HL-60/S4 treated with phorbol 12-myristate 13-acetate at 8.2 ng/mL for 4 days and 3 days (cell line): ENCODE data around the gene EPOP.
"Not testable (repeated sequence)": the region's sequence is repeated elsewhere in the genome, so short reads cannot be mapped to it uniquely, and the experiment has no call there.

Experiments
- in situ Hi-C: fragments of 300-500 bp; cut with MboI; formaldehyde crosslinking; loops from 2 replicates; pipeline ENCODE4 v1.15.0; 2022; ENCODE audit warnings: low sequenced_read_pairs

The EPOP gene

DNA sequence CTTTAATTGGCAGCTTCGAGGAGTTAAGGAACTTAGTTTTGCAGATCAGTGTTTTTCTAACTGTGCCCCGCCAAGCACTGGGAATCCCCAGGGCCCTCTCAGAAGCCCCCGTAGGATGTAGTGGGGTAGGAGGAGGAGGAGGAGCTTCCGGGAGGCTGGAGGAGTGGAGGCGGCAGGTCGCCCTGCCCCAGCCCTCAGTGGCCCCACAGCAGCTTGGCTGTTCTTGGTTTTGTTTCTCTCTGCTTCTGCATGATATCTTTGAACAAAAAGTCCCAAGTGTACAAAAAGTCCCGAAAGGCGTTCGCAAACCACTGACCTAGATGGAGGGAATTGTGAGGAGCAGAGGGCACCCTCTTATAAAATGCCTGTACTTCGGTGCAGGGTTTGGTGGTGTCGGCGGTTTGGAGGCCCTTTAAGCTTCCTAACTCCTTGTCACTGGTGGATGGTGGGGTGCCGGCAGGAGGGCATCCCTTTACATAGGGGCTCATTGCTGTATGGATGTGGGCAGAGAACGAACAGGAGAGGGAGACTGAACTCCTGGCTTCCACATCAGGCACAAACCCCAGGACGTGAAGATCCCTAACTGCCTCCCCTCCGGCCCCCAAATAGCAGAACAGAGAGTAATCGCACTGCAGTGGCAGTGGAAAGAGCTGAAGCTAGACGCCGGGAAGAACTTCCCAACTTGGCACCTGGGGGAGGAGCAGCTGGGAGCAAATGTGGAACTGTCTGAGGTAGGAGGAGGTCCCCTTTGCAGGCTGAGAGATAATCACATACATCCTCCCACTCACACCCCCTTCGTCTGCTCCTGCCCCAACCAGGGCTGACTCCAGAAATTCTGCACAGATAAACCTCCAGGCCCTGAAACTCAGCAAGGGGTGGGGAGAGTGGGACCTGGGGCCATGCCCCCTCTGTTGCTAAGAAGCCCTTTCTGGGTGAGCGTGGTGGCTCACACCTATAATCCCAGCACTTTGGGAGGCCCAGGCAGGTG lies 20.1 kb downstream of the EPOP start:
- in situ Hi-C loops, result no loop called here

DNA sequence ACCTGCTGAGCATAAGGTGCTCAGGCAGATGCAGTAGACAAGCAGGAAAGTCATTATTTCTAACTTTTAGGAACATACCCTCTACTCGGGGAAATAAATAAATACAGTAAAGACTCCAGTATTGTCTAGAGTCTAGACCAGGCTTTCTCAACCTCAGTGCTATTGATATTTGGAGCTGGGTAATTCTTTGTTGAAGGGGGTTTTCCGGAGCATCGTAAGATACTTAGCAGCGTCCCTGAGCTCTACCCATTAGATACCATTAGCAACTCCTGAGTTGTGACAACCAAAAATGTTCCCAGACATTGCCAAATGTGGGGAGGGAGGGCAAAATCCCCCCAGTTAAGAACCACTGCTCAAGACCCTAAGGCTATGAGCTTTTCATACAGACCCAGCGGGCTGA lies 21.1 kb downstream of the EPOP start:
- in situ Hi-C loops, result no loop called here

DNA sequence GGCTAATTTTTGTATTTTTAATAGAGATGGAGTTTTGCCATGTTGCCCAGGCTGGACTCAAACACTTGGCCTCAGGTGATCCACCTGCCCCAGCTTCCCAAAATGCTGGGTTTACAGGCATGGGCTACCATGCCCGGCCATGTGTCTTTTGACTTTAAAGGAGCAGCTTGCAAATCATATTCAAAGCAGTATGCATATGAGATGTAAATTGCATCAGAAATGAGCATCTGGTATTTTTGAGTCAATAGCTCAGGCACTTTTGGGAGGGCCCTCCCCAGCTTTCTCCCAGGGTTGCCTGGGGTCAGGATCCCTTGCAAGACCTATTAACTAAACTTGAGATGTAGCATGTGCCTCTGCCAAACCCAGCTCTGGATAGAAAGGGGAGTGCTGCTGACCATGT lies 21.5 kb downstream of the EPOP start:
- in situ Hi-C loops, result no loop called here

DNA sequence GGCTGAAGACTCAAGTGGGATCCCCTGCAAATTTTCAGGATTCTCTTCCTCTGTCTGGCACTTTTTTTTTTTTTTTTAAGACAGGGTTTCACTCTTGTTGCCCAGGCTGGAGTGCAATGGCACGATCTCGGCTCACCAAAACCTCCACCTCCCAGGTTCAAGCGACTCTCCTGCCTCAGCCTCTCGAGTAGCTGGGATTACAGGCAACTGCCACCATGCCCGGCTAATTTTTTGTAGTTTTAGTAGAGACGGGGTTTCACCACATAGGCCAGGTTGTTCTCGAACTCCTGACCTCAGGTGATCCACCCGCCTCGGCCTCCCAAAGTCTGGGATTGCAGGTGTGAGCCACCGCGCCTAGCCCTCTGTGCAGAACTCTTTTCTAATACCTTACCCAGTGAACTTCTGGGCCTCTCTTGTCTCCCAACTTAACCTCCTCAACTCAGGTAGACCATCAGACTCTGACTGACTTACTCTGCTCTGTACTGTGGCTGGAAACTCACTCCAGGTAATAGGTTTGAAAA lies 24.0 kb downstream of the EPOP start:
- in situ Hi-C loops, result not testable (repeated sequence)

DNA sequence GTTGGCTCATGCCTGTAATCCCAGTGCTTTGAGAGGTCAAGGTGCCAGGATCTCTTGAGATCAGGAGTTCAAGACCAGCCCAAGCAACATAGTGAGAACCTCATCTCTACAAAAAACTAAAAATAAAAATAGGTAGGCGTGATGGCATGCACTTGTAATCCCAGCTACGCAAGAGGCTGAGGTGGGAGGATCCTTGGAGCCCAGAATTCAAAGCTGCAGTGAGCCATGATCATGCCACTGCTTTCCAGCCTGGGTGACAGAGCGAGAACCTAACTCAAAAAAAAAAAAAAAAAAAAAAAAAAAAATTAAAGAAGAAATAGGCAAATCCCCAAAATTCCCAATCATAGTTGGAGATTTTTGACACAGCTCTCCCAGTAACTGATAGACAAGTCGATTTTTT lies 36.8 kb downstream of the EPOP start:
- in situ Hi-C loops, result no loop called here

DNA sequence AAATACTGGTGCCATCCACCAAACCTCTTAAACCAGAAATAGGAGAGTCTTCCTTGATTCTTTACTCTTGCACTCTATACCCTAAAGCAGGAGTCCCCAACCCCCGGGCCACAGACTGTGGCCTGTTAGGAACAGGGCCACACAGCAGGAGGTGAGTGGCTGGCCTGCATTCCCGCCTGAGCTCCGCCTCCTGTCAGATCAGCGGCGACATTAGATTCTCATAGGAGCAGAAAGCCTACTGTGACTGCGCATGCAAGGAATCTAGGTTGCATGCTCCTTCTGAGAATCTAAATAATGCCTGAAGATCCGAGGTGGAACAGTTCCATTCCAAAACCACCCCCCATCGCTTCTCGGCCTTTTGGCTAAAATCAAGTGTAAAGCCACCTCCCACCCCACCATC lies 38.7 kb downstream of the EPOP start:
- in situ Hi-C loops, result no loop called here

DNA sequence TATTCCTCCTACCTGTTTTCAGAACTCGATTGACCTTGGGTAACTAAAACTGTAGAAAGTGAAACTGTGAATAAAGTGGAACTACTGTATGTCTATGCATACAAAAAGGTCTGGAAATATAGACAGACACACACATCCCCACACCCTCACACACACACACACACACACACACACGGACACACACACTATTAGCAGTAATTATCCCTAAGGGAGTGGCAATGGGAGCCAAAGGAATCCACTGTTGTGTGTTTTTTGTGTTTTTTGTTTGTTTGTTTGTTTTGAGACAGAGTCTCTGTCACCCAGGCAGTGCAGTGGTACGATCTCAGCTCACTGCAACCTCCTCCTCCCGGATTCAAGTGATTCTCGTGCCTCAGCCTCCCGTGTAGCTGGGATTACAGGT lies 42.4 kb downstream of the EPOP start:
- in situ Hi-C loops, result no loop called here

DNA sequence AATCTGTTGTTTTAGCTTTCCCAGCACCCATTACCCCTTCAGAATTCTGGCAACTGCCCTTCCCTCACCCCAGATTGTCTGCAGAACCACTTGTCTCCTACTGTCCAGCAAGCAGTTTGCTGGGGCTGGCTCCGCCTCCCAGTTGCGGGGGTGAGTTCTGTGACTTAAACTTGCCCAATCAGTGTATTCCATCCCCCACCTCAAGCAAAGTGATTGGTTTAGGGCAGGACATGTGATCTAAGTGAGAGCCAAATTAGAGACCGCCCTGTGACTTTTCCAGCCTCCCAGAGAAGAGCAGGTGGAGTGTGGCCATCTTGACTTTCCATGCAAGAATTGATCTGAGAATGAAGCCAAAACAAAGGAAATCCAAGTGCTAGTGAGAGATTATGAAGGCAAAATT lies 46.3 kb downstream of the EPOP start:
- in situ Hi-C loops, result no loop called here

DNA sequence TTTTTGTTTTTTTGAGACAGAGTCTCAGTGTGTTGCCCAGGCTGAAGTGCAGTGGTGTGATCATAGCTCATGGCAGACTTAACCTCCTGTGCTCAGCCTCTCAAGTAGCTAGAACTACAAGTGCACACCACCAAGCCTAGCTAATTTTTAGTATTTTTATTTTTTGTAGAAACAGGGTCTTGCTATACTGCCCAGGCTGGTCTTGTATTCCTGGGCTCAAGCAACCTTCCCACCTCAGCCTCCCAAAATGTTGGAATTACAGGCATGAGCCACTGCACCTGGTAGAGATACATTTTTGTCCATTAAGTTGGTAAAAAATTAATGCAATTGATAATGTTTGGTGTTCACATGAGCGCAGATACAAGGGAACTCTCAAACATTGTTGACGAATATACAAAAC lies 46.8 kb downstream of the EPOP start:
- in situ Hi-C loops, result no loop called here

DNA sequence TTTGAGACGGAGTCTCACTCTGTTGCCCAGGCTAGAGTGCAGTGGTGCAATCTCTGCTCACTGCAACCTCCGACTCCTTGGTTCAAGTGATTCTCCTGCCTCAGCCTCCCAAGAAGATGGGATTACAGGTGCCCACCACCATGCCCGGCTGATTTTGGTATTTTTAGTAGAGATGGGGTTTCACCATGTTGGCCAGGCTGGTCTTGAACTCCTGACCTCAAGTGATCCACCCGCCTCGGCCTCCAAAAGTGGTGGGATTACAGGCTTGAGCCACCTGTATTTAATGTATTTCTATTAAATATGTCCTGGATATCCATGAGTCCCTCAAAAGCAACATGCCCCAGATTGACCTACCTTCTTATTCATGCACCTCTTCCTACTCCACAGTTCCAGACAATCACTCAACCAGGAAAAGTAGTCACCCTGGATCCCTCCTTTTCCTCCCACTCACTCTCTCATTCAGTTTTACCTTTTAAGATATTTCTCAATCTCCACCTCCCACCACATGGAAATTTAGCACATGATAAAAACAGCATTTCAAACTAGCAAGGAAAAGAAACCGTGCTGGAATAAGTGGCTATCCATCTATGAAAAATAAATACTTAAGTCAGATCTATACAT lies 48.0 kb downstream of the EPOP start:
- in situ Hi-C loops, result not testable (repeated sequence)

DNA sequence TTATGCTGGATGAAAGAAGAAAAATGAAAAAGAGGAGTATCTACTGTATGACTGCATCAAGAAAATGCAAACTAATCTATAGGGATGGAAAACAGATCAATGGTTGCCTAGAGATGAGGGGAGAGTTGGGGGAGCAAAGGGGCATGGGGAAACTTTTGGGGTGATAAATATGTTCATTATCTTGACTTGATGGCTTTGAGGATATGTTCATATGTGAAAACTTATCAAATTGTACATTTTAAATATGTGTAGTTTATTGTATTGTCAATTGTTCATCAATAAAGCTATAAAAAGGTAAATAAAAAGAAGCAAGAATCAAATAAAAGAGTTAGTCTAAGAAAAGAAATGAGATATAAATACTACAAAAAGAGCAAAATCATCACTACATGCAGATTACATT lies 49.3 kb downstream of the EPOP start:
- in situ Hi-C loops, result no loop called here

DNA sequence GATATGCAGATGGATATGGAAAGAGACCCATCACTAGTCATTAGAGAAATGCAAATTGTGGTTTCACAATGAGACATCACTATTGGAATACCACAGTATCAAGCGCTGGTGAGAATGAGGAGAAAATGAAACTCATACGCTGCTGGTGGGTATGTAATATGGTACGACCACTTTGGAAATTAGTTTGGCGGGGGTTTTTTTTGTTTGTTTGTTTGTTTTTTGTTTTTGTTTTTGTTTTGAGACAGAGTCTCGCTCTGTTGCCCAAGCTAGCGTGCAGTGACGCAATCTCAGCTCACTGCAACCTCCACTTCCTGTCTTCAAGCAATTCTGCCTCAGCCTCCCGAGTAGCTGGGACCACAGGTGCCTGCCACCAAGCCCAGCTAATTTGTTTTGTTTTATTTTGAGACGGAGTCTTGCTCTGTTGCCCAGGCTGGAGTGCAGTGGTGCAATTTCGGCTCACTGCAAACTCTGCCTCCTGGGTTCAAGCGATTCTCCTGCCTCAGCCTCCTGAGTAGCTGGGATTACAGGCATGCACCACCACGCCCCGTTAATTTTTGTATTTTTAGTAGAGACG lies 49.9 kb downstream of the EPOP start:
- in situ Hi-C loops, result not testable (repeated sequence)
